CD4-positive, alpha-beta T cell treated with Interleukin-21 for 1 hour (primary cell): ENCODE measurements around the gene ZNF143.

Experiments
- DNase-seq: peaks from one replicate; pipeline ENCODE4 v3.0.0-alpha.2; 2020

Gene ZNF143

GRCh38 chr11:9576701-9577381 is 116.0 kb downstream of the ZNF143 start:
- DNase-seq, result no peak

GRCh38 chr11:9577556-9577955 is 116.7 kb downstream of the ZNF143 start:
- DNase-seq, result peak; percentile 40
